Activated CD4-positive, alpha-beta T cell treated with anti-CD3 and anti-CD28 coated beads for 1 hour (primary cell): ENCODE results near the gene NXNL1.

ENCODE experiments used
- DNase-seq: peaks from one replicate; pipeline ENCODE4 v3.0.0-alpha.2; 2020

Gene NXNL1

DNA sequence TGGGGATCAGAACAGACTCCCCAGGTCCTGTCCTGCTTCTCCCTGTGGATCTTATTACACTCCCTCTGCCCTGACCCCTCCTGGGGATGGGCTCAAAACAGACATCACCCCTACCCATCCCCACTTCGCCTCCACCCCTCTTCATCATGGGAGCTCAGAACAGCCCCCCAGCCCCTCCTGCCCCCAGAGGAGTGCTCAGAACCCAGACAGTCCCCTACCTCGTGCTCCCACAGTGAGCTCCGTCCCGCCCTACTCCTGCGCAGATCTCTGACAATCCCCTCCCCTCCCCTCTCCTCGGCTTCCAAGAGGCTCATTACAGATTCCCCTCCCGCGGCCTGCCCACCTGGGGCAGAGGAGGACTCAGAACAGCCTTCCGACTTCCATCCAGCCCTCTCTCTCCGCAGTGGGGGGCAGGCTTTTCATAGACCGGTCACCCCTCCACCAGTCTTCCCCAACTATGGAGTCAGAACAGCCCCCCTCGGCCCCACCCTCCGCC, 6.1 kb downstream of the NXNL1 start:
- no peak for DNase-seq

DNA sequence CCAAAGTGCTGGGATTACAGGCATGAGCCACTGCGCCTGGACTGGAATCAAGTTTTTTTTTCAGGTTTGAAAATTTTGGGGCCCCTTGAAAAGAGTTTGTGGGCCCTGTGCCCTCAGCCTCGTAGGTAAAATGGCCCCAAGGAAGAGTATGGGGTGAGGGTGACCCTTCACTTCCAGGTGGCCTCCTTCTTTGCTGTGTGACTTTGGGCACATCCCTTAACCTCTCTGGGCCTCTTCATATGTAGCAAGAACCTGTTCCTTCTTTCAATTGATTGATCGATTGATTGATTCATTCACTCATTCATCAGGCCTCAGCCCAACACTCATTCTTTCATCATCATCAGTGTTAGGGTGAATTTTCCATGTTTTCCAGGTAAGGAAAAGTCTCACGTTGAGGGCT, 8.9 kb downstream of the NXNL1 start:
- DNase-seq: no peak

DNA sequence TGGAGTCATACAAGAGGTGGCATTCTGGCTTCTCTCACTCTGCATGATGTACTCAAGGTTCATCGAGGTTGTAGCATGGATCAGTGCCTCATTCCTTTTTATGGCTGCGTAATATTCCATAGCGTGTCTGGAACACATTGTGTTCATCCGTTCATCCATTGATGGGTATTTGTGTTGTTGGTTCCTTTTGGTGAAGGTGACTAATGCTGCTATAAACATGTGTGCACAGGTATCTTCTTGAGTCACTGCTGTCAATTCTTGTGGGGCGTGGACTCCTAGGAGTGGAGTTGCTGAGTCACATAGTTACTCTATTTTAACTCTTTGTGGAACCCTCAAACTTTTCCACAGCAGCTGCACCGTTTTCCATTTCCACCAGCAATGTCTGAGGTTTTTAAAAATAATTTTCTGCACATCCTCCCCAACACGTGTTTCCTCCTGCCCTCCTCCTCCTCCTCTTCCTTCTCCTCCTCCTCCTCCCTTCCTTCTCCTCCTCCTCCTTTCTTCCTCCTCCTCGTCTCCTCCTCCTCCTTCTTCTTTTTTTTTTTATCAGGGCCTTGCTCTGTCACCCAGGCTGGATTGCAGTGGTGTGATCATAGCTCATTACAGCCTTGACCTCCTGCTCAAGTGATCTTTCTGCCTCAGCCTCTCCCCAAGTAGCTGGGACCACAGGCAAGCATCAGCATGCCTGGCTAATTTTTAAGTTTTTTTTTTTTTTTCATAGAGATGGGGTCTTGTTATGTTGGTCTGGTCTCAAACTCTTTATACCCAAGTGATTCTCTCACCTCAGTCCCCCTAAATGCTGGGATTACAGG, 10.3 kb downstream of the NXNL1 start:
- peak; percentile 31 for DNase-seq

DNA sequence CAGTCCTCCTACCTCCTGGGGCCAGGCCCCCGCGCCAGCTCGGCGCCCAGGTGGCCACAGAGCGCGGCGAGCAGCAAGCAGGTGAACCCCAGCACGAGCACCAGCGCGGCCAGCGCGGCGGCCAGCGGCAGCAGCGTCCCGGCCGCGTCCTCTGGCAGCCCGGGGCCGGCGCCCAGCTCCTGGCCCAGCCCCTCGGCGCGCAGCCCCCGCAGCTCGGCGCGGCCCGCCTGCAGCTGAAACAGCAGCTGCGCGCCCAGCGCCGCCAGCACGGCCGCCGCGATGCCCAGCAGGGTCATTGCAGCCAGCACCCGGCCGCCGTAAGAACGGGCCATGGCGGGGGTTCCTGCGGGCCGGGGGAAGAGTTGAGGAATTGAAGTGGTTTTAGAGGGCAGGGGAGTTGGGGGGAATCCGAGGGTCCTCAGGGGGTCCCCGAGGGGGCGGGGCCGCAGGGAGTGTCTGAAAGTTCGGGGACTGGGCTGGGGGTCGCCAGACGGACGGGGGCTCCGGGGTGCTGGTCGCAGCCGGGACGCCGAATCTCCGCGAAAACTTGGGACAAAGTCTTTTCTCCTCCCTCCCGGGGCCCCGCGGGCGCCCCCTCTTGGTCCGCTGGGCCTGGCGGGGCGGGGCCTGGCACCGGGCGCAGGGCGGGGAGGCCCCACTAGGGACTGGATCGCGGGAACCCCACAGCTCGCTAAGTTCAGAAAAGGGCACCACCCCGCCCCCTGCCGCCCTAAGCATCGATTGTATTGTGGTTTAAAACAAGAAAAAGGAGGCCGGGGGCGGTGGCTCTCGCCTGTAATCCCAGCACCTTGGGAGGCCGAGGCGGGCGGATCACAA, 12.4 kb downstream of the NXNL1 start, which contains the start of gene TMEM221:
TMEM221 (minus strand) TSS at position 538 of the 837 bp plus-strand sequence; CDS start at position 332, 206 bp downstream.
- DNase-seq: peak; percentile 48

DNA sequence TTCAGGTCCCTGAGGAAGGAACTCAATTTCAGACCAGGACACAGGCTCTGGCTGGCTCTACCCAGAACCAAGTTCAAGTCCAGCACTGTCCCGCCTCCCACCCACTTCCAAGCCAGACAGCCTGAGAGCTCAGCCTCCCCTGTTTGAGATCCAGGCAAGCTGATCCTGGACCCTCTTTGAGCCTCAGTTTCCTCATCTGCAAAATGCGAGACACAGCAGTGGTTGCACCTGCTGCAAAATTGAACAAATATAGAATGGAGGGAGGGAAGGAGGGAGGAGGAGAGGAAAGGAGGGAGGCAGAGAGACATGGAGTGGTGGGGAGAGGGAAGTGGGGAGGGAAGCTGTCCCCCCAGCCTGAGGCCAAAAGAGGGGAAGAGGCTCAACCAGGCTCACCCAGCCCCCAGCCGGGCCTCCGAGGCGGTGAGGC, 13.0 kb downstream of the NXNL1 start:
- DNase-seq: no peak

DNA sequence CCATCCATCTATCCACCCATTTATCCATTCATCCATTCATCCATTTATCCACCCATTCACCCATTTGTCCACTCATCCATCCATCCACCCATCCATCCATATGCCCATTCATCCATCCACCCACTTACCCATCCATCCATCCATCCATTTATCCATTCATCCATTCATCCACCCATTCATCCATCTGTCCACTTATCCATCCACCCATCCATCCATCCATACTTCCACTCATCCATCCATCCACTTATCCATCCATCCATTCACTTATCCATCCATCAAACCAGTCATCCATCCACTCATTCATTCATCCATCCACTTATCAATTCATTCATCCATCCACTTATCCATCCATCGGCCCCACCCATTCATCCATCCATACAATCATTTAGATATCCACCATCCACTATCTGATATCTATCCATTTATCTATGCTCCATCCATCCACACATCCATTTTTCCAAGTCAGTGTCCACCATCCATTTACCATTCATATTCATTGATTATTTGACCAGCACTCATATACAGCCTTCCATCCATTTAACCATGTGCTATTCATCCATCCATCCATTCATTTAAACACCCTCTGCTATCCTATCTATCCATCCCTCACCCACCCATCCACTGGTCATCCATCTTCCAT, 15.1 kb downstream of the NXNL1 start:
- DNase-seq: no peak

DNA sequence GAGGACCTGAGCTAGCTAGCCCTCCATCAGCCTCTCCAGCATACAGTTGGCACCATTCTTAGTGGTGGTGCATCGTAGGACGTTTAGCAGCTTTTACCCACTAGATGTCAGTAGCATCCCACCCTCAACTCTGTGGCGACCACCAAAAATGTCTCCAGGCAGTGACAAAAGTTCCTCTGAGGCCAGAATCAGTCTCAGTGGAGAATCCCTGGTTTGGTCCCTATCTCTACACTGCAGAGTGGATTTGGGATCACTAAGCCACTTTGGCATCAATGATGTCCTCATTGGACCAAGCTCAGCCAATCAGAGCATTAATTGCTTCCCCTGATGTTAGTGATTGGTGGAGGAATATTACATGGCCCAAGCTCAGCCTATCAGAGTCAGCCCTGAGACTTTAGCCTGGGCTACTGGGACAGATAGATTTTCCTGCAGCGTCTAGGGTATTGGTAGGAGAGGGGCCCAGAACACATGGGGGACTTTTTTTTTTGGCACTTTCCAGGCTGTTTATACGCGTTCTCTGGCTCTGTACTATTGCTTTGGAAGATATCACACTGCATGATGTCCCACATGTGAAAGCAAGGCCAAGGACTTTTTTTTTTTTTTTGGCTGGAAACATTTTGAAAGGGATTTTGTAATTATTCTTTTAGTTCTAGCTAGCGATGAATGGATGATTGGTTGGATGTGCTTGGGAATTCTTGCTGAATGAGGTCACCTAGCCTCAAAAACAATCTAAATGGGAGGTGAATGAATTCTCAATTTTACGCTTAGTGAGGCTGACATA, 19.3 kb downstream of the NXNL1 start:
- no peak for DNase-seq

DNA sequence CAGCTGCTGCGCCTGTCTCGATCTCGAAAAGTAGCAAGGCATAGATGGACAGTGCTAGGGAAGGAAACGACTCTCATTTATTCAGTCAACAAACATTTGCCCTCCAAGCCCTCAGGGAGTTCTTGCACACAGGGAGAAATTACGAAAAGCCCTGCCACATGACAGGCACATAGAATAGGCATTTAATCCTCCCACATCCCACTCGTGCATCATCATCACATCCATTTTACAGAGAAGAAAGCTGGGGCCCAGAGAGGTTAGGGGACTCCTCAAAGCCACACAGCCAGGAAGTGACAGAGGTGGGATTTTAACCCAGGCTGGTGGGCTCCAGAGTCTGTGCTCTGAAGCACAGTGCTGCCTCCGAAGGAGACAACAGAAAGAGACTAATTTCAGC, 23.9 kb downstream of the NXNL1 start:
- DNase-seq: no peak

DNA sequence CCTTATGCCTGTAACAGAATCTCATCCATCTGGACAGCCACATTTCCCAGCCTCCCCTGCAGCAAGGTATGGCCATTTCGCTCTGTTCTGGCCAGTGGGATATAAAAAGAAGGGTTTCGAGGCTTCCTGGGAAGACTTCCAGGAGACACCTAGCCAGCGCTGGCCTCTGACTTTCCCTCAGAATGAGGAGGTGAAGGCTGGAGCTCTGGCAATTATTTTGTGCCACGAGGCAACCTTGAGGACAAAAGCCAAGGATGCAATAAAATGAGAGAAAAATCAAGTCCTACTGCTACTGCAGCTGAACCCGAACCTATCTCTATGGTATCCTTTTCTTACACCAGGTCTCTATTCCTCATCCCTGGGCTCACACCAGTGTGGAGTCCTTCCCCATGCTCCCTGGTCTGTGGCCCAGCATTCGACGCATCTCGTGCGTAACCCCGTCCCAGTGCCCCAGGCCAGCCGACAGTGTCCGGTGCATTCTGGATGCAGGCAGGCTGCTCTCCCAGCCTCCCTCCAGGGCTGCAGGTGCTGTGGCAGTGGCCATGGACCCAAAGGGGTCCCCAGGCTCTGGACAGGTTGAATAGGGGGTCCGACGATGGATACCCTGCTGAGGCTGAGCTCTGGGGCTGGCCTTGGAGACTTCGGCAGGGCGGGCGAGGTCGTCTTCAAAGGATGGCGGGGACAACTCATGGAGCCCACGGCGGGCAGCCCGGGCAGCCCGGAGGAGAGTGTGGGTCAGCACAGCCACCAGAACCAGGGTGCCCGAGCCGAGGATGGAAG, 24.4 kb downstream of the NXNL1 start:
- DNase-seq: no peak

DNA sequence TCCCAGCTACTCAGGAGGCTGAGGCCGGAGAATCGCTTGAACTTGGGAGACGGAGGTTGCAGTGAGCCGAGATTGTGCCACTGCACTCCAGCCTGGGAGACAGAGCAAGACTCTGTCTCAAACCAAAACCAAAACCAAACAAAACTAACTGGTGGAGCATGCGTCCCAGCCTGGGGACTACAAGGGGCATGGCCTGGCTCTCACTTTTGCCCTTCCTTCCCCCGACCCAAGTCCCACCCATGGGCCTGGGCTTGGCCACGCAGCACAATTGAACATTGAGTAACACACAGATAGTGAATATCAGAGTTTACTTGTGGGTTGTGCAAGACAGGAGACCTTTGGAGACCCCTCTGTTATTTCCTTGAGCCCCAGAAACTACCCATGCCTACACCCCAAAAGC, 25.5 kb downstream of the NXNL1 start:
- DNase-seq: no peak

DNA sequence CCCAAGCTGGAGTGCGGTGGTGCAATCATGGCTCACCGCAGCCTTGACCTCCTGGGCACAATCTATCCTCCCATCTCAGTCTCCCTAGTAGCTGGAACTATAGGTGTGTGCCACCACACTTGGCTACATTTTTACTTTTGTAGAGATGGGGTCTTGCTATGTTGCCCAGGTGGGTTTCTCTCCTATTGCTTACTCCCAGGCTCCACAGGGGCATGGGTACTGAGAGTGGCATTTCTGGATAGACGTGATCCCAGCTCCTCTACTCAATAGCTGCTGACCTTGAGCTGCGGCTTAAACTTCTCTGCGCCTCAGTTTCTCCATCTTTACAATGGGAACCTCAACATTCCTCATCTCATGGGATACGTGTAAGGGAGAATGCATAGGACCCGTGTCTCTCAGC, 29.3 kb downstream of the NXNL1 start:
- no peak for DNase-seq

DNA sequence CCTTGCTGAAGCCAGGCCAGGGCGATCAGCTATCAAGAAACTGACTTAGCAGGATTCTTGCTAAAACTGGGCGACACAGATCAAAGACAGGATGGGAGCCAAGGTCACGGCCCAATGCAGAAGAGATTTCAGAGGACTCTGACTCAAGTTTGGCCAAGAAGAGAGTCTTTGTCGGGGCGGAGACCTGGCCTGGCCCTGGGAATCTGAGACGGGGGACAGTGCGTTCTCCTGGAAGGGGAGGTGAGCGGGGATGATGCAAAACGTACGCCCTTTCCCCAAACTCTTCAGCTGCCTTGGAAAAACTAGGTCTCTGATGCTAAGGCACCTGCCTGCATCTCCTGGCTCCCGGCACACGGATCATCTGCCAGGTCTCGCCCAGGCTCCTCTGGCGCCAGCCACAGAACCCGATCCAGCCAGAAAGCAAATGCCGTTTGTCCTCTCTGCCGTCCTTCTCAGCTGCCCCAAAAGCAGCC, 31.0 kb downstream of the NXNL1 start:
- DNase-seq: no peak

DNA sequence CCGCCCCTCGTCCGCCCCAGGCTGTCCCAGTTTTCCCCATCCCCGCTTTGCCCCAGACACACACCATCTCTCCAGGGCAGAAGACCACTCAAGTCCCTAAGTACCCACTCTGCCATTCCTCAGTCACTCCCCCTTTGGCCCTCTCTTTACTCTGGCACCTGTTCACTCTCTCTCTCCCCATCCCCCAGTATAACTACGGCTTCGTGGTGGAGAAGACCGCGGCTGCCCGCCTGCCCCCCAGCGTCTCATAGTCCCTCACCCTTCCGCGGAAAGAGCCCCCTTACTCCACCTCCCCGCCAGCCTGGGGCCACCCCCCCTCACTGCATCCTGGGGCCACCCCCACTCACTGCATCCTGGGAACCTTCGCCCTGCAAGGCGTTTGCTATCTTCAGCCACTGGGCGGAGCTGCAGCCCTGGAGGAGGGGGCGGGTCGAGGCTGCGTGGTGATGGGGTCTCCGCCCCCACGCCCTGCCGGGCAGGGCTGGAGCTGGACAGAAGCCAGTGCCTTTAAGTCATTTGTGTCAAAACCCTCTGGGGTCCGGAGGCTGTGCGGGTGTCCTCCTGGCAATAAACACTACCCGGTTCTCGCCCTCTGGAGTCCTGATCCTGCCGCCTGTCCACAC, 35.9 kb downstream of the NXNL1 start:
- no peak for DNase-seq

DNA sequence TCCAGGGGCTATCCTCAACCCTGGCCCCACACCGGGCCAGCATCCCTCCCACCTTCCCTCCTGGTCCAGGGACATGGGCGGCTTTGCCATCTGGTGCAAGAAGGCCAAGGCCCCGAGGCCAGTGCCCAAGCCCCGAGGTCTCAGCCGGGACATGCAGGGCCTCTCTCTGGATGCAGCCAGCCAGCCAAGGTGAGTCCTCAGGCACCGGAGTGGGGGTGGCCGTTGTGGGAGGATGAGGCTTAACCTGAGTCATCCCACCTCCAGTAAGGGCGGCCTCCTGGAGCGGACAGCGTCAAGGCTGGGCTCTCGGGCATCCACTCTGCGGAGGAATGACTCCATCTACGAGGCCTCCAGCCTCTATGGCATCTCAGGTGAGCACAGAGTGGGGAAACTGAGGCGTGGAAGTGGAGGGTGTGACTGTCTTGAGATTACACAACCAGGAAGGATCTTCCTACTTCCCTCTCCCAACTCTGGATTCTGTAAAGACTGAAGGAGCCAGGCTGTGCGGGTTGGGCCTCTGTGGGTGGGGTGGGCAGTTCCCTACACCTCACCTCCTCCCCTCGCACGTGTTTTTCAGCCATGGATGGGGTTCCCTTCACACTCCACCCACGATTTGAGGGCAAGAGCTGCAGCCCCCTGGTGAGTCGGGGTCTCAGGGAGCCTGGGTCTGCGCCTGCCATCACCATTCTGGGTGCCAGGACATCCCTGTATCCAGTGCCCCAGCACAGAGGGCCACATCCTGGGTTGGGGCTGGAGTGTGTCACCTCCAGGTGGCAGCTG, 37.1 kb downstream of the NXNL1 start:
- no peak for DNase-seq

DNA sequence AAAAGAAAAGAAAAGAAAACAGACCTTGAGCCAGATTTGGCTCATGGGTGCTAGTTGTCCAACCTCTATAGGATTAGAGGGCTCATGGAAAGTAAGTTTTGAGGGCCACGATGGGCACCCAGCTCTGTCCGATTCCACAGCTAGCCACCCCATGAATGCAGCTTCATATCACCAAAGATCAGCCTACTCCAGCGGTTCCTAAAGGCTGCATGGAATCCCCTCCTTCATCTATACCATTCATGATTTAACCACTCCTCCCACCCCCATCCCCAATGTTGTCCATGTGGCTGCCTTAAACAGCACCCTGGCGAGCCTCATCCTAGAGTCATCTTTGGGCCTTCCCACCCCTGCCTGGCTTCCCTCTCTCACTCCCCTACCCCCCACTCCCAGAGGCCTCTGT, 38.8 kb downstream of the NXNL1 start:
- DNase-seq: no peak

DNA sequence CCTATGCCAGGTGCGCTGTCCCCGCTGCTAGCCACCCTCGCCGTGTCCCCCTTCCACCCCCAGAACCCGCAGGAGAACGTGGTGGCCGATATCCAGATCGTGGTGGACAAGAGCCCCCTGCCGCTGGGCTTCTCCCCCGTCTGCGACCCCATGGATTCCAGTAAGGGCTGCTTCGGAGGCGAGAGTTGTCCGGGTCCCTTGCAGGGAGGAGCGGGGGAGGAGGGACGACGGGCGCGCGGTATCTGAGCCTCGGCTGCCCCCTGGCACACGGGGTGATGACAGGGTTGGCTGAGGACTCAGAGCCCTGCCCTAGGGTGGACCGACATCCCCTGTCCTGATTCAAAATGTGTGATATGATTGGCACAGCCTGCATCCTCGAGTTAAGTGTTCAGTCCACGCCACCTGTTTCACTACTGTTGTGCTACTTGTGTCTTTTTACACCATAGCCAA, 40.2 kb downstream of the NXNL1 start:
- no peak for DNase-seq

DNA sequence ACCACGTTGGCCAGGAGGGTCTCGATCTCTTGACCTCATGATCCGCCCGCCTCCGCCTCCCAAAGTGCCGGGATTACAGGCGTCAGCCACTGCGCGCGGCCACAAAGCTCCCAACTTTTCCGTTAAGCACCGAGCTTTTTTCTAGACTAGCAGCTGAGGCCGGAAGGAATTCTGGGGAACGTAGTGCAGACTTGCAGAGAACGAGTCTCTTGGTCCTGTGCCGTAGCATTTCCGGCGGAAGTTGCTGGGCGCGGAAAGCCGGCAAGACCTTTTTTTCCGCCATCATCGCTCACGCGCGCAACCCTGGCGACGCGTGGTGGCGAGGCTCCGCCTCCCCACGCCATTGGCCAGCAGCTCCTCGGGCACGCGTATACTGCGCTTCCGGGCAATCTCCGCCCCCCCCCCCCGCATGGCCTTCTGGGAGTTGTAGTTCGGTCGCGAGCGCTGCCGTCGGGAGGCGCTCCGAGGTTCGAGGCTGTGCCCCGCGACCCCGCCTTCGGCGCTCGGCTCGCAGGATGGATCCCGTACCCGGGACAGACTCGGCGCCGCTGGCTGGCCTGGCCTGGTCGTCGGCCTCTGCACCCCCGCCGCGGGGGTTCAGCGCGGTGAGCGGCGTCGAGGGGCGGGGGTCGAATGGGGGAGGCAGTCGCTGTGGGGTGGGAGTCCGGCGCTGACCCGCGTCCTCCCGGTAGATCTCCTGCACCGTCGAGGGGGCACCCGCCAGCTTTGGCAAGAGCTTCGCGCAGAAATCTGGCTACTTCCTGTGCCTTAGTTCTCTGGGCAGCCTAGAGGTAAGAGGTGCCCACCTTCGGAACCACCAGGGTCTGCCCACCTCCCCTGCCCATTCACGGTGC, 40.9 kb downstream of the NXNL1 start, which contains the start of gene MVB12A:
MVB12A (plus strand) TSS at position 427 of the 854 bp plus-strand sequence; CDS start at position 516, 89 bp downstream.
- DNase-seq: peak; percentile 94

DNA sequence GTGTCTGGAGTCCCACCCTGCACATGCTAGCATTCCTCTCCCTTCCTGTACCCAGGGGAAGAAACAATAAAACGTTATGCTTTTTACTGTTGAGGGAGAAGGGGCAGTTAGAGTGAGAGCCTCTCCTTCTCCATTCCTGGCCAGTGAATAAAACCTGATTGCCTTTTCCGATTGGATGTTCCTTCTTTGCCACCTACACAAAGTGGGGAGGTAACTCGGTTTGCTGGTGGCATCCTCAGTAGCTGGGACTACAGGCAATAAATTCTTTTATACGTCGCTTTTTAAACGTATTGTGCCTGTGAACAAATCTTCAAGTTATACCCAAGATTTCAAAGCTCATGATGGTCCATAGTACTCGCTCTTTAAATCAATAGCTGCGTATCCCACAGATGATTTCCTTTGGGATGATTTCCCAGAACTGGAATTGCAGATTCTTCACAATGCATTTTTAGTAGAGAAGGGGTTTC, 41.5 kb downstream of the NXNL1 start:
- DNase-seq: no peak

DNA sequence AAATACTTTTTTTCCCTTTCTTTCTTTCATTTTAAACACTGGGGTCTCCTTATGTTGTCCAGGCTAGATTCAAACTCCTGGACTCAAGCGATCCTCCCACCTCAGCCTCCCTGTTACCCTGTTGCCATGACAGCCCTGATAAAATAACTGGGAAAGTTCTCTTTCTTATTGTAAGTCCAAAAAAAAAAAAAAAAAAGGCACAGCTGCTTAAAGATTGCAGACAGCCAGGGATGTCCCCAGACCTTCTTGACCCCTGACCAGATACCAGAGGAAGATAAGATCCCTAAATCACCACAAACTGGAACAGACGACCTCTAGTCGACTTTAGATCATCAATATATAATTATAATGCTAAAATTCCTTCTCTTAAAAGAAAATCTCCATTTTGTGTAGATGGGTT, 42.0 kb downstream of the NXNL1 start:
- no peak for DNase-seq
